HG03135 (cell line): ENCODE measurements around the gene TGFBR3L.
"Not testable (repeated sequence)": the region's sequence is repeated elsewhere in the genome, so short reads cannot be mapped to it uniquely, and the experiment has no call there.

Source experiments
- ATAC-seq: cut with Tn5 transposase; IDR thresholded peaks from one replicate; pipeline ENCODE4 v1.9.1; 2021; ENCODE audit warnings: mild to moderate bottlenecking, moderate library complexity; ENCODE audit not compliant: unreplicated experiment

The TGFBR3L gene

GRCh38 chr19:7947939-7948338 lies 33.3 kb downstream of the TGFBR3L start:
- no peak for ATAC-seq

DNA sequence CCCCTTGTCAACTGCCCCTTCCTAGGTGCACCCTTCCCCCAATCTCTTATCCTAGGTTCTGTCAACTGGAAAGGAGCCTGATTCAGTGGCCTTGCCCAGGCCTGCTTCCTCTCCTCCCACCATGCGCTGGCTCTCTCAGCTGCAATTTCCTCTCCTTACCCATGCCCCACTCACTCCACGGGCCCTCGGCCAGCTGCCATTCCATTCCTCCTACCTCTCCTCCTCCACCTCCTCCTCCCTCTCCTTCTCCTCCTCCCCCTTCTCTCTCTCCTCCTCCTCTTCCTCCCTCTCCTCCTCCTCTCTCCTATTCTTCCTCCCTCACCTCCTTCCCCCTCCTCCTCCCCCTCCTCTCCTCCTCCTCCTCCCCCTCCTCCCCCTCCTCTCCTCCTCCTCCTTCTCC lies 38.4 kb downstream of the TGFBR3L start:
- no peak for ATAC-seq

- no peak for ATAC-seq
Observed at GRCh38 chr19:7953576-7953975, 38.9 kb downstream of the TGFBR3L start.

DNA sequence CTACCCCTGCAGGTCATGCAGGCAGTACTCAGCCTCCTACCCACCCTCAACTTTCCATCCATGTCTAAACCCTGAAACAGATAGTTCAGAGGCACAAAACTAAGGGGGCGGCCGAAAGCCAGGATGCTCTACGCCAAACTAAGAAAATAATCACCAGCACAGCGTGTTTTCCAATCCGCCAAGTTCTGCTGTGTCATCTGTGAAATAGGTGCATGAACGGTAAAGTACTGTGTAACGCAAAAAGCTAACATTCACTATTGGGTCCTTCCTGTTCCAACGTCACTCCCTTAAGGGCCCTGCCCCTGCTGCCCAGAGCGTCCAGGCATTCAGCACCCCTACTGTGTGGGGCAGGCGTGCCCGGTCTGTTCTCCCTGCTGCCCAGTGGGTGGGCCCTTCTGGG lies 41.1 kb downstream of the TGFBR3L start:
- no peak for ATAC-seq

DNA sequence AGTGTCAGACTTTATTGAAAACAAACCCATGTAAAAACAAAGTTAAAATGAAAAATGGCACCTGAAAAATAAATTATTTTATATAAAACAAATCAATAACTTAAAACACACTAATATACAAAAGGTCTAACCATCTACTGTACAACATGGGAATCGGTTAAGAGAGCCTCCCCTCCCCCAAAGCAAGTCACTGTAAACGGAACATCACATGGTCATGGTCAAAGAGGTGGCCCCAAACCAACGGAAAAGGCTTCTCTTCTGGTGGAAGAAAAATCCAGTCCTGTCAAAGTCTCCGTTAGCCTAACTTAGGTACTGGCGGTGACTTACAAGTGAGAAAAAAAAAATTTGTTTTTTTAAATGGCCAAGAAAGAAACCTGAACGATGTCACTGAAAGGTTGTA lies 44.6 kb downstream of the TGFBR3L start:
- no peak for ATAC-seq

GRCh38 chr19:7961082-7961481 lies 46.5 kb downstream of the TGFBR3L start:
- ATAC-seq, result not testable (repeated sequence)

DNA sequence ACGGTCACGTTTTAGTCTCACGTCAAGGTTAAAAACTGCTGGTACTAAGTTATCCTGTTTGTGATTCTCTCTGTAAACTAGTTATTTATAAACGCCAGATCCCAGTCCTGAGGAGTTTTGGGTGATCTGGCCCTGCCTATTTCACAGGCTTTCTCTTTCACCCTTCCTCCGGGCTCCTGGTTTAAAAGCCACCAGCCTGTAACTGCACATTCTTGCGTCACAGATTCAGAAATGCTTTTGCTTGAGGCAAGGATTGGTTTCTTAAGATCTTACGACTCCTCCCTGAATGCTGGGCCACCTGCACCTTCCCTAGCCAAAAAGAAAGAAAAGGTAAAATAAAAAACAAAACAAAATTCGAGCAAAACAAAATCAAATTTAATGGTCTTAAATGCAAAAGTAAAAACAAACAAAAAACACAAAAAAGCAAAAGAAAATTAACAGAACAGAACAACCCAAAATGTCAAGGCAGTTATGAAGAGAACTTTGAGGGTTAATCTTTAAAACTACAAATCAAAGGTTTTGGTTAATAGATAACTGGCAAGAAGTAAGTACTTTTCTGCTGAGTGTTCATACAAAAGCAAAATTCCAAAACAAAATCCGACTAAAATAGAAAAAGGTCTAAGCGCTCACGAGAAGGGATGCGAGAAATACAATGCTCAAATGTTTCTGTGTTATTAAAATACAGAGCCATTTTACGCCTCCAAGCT lies 47.4 kb downstream of the TGFBR3L start:
- ATAC-seq, result no peak

DNA sequence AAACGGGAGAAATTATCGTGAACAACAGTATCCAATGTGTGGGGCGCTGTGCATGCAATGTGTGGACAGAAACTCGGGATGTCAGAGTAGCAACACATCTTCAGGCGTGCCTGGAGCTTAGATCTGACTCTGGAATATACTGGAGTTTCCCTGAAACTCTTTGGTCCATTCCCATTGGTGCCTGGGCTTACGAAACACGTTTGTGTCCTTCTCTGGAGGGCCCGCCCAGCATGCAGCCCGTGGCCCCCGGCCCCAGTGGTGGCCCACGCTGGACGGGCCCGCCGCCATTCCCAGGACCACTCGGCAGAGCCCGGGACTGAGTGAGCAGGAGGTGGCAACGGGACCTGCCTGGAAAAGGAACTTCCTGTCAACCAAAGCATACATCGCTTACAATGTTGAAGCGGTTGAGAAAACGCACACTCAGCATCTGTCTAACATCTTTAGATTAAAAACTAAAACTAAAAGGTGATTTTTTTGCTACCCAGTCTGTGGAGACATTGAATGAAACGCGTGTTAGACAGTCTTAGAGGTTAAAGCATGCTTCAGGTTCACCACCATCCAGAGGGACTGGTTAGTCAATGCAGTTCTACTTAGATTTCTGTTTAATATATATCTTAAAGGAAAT lies 48.1 kb downstream of the TGFBR3L start:
- ATAC-seq, result no peak

DNA sequence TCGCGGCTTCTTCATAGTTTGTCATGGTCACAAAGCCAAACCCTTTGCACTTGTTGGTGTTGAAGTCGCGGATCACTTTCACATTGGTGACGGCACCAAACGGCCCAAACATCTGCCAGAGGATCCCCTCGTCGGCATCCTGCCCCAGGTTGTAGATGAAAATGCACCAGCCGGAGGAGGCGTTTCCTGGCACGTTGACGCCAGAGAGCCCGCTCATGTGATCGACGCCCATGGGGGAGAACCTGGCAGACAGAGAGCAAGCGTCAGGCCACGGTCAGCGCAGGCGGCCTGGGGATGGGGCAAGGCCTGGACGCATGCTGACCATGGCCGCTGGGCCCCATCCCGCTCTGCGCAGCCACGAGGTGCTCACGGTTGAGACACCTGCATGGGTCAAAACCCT lies 48.9 kb downstream of the TGFBR3L start:
- ATAC-seq, result no peak

DNA sequence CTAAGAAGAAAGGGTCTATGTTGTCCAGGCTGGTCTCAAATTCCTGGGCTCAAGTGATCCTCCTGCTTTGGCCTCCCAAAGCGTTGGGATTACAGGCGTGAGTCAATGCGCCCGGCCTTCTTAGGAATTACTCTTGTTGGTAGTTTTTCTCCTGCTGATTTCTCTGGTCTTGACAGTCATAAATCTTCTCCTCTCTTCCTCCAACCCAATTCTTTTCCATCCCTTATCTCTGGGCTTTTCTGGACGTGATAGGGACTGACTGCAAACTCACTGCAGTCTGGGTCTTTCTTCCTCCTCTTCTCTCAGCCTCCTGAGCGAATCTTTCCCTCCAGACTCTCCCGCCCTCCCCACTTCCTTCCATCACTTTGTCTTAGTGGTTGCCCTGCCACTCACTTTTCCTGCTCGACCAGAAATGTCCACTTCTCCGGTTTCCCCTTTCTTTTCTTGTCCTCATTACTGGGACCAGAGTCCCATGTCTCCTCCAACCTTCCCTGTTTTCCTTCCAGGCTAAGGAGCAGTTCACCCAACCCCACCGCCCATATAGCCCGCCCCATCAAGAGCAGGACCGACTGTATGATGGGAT lies 50.7 kb downstream of the TGFBR3L start:
- no peak for ATAC-seq

DNA sequence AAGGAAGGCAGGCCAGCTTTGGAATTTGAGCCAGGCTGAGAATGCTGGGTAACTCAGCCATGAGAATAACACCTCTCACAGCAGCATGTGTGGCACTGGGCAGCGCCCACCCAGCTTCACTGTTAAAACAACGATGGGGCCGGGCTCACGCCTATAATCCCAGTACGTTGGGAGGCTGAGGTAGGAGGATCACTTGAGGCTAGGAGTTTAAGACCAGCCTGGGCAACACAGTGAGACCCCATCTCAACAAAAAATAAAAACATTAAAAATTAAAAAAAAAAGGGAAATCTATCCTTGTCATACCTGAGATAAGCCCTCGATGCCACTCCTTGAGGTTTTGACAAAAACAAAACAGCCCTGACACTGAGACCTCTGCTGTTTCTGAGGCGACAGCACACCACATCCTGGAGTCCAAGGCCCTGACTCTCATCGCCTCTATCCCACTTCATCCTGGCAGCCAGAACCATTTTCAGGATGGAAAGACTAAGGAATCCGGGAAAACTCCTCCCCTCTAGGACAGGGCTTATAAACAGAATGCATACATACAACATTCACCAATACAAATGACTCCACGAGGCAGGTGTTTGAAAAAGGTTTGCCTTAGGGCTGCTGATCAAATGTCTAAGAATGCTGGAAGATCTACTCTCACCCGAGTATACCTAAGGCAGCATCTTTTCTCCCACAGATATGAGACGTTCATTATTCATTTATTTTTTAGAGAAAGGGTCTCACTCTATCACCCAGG lies 51.5 kb downstream of the TGFBR3L start:
- ATAC-seq, result no peak

DNA sequence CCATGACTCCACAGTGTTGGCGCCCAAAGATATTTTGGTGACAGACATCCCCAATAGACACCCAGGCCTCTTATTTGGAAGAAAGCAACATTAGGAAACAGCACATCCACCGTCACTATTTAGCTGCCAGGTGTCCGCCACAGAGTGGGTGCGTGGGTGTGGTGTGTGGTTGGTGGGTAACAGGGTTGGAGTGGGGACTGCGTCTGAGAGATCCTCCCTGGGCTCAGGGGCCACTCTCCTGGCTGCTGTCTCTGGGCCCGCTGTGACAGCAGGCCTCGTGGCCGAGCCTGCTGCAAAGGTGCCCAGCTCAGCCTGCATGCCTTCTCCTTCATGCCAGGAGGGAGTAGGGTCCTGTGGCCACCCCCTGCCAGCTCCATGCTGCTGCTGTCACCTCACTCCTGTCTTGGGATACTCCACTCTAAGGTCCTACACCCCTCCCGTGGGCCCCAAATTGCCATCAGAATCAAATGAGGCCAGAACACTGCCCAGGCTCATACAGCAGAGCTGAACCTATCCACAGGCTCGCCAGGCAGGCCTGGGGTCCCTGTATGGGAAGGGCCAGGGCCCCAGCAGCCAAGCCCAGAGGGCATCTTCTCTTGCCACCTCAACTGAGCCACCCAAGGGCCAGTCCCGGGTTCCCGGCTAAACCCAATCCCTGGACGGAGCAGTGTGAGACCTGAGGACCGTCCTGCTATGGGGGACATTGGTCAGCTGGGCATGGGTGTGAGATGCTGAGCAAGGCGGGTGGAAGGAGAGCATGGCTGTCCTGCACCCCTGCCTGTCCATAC lies 53.6 kb downstream of the TGFBR3L start:
- ATAC-seq, result no peak
